HL-60 (cell line): ENCODE data around the gene ZMYM1.
"Not testable (repeated sequence)": the region's sequence is repeated elsewhere in the genome, so short reads cannot be mapped to it uniquely, and the experiment has no call there.

Source experiments
- TF ChIP-seq, protein P1 (sequence below): IDR thresholded peaks from one replicate; pipeline ENCODE4 v1.5.1; 2011; ENCODE audit warnings: low read length, control low read depth, inconsistent platforms; ENCODE audit not compliant: insufficient read depth
- TF ChIP-seq, protein P2 (sequence below): IDR thresholded peaks from 2 replicates; pipeline ENCODE4 v1.6.1; 2012; ENCODE audit warnings: low read depth; ENCODE audit not compliant: insufficient replicate concordance

DNA sequence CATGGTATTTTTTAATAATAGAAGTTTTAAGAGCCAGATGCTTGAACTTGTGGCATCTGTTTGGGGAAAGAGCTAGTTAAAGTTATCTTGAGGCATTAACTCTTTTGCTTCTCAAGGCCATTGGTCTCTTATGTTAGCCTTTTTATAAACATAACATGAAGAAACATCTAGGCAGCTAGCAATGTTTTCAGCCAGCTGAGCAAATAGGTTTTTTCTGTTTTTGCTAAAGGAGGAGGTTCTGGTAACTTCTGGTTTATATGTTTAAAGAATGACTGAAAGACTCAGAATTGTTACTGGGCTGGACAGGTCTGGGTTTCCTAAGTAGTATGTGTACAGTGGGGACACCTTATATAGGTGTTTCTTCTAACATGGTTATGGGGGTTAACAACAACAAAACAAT lies 63.1 kb downstream of the ZMYM1 start:
- TF ChIP-seq, protein P1, sequence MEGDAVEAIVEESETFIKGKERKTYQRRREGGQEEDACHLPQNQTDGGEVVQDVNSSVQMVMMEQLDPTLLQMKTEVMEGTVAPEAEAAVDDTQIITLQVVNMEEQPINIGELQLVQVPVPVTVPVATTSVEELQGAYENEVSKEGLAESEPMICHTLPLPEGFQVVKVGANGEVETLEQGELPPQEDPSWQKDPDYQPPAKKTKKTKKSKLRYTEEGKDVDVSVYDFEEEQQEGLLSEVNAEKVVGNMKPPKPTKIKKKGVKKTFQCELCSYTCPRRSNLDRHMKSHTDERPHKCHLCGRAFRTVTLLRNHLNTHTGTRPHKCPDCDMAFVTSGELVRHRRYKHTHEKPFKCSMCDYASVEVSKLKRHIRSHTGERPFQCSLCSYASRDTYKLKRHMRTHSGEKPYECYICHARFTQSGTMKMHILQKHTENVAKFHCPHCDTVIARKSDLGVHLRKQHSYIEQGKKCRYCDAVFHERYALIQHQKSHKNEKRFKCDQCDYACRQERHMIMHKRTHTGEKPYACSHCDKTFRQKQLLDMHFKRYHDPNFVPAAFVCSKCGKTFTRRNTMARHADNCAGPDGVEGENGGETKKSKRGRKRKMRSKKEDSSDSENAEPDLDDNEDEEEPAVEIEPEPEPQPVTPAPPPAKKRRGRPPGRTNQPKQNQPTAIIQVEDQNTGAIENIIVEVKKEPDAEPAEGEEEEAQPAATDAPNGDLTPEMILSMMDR: not testable (repeated sequence)
- TF ChIP-seq, protein P2, sequence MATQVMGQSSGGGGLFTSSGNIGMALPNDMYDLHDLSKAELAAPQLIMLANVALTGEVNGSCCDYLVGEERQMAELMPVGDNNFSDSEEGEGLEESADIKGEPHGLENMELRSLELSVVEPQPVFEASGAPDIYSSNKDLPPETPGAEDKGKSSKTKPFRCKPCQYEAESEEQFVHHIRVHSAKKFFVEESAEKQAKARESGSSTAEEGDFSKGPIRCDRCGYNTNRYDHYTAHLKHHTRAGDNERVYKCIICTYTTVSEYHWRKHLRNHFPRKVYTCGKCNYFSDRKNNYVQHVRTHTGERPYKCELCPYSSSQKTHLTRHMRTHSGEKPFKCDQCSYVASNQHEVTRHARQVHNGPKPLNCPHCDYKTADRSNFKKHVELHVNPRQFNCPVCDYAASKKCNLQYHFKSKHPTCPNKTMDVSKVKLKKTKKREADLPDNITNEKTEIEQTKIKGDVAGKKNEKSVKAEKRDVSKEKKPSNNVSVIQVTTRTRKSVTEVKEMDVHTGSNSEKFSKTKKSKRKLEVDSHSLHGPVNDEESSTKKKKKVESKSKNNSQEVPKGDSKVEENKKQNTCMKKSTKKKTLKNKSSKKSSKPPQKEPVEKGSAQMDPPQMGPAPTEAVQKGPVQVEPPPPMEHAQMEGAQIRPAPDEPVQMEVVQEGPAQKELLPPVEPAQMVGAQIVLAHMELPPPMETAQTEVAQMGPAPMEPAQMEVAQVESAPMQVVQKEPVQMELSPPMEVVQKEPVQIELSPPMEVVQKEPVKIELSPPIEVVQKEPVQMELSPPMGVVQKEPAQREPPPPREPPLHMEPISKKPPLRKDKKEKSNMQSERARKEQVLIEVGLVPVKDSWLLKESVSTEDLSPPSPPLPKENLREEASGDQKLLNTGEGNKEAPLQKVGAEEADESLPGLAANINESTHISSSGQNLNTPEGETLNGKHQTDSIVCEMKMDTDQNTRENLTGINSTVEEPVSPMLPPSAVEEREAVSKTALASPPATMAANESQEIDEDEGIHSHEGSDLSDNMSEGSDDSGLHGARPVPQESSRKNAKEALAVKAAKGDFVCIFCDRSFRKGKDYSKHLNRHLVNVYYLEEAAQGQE: not testable (repeated sequence)
